K562 (cell line): ENCODE data around the gene TET2. TPM values are rescaled to one million over a fixed set of nuclear protein-coding genes. Genes with fewer than 3 reads are reported as not detected.

Source experiments
- ATAC-seq: fragments of 200-7000 bp; cut with Tn5 transposase; 3 replicates; pipeline ENCODE4 v1.9.1; 2020; ENCODE audit warnings: moderate library complexity
- BruUV-seq: library from RNA; stranded (reverse); fragments of 400-500 nt; replicated peaks from 2 replicates; lab custom pipeline; 2021; lab: Mats Ljungman, UMichigan
- CTCF ChIA-PET: fragments of 300-600 bp; formaldehyde crosslinking; extraction: SDS; loops from one replicate; lab custom pipeline; 2021; ENCODE audit warnings: low intra/inter-chr PET ratio; lab: Yijun Ruan, JAX
- POLR2A ChIA-PET: fragments of 300-600, 350-650 bp; sonication (Branson Sonifier 250); formaldehyde crosslinking; extraction: SDS; loops from one replicate; lab custom pipeline; 2021; ENCODE audit warnings: antibody characterized with exemption, inconsistent platforms; lab: Yijun Ruan, JAX
- DNase-seq, 4 experiments: peaks; one replicate each; pipeline versions ENCODE4 v3.0.0 to v3.0.0-alpha.2; 2011 to 2018; ENCODE audit warnings: low spot score in 3 of 4, mixed read lengths in 3 of 4; ENCODE audit errors: extremely low read depth in 1 of 4
- FAIRE-seq: peaks from 2 replicates; lab custom pipeline; 2011; peaks lifted over from hg19 to GRCh38; lab: Jason Lieb, UNC
- H2AFZ ChIP-seq: 2 replicates; pipeline ENCODE4 v1.6.0; 2011; ENCODE audit warnings: low read depth, low read length, control low read depth, inconsistent platforms
- H3K27ac ChIP-seq: fragments of 200-600 bp; 3 replicates; pipeline ENCODE4 v1.8.0; 2011; ENCODE audit warnings: low read depth, mild to moderate bottlenecking, control low read depth, inconsistent platforms, low read length, moderate library complexity, mixed read lengths; ENCODE audit errors: extremely low read depth
- H3K27me3 ChIP-seq, 2 experiments: fragments of 300-600 bp in 1 of 2; 2 replicates in 1 of 2; 3 replicates in 1 of 2; pipeline versions ENCODE4 v1.6.0 to v1.8.0; 2011; ENCODE audit warnings: inconsistent platforms in 2 of 2, low read length in 2 of 2, mild to moderate bottlenecking in 1 of 2, mixed read lengths in 1 of 2, moderate library complexity in 1 of 2; ENCODE audit not compliant: control insufficient read depth in 2 of 2, insufficient read depth in 2 of 2
- H3K36me3 ChIP-seq: fragments of 300-600 bp; 3 replicates; pipeline ENCODE4 v1.8.0; 2011; ENCODE audit warnings: mild to moderate bottlenecking, low read length, inconsistent platforms; ENCODE audit not compliant: control insufficient read depth, insufficient read depth
- H3K4me1 ChIP-seq, 2 experiments: fragments of 200-600 bp in 1 of 2; replicated peaks in 1 of 2; 2 replicates in 1 of 2; 3 replicates in 1 of 2; pipeline versions ENCODE4 v1.5.1 to v1.8.0; 2011; ENCODE audit warnings: inconsistent platforms in 2 of 2, low read length in 2 of 2, mild to moderate bottlenecking in 1 of 2, mixed read lengths in 1 of 2, moderate library complexity in 1 of 2; ENCODE audit not compliant: control insufficient read depth in 2 of 2, insufficient read depth in 2 of 2
- H3K4me2 ChIP-seq: 2 replicates; pipeline ENCODE4 v1.6.1; 2011; ENCODE audit warnings: low read length, control low read depth, inconsistent platforms, mixed read lengths; ENCODE audit not compliant: insufficient read depth
- H3K4me3 ChIP-seq: fragments of 200-600 bp; sonication (generic), shearing (Covaris generic); 2 replicates; pipeline ENCODE4 v1.5.1; 2016; ENCODE audit warnings: control low read depth, inconsistent platforms
- H3K79me2 ChIP-seq: fragments of 200-600 bp; 3 replicates; pipeline ENCODE4 v1.8.0; 2011; ENCODE audit warnings: low read length, inconsistent platforms; ENCODE audit not compliant: control insufficient read depth, insufficient read depth
- H3K9ac ChIP-seq, 2 experiments: 2 replicates each; pipeline versions ENCODE4 v1.6.0 to v1.6.1; 2011; ENCODE audit warnings: low read depth in 2 of 2, low read length in 2 of 2, control low read depth in 1 of 2, inconsistent platforms in 1 of 2, mild to moderate bottlenecking in 1 of 2, mixed read lengths in 1 of 2; ENCODE audit not compliant: insufficient read depth in 1 of 2
- H3K9me1 ChIP-seq: one replicate; pipeline ENCODE4 v1.6.0; 2011; ENCODE audit warnings: inconsistent platforms, mild to moderate bottlenecking, low read length, moderate library complexity; ENCODE audit not compliant: control insufficient read depth, insufficient read depth
- H3K9me3 ChIP-seq: replicated peaks from 2 replicates; pipeline ENCODE4 v1.5.1; 2011; ENCODE audit warnings: low read depth, low read length, inconsistent platforms; ENCODE audit not compliant: control insufficient read depth, insufficient read depth
- H4K20me1 ChIP-seq: replicated peaks from 2 replicates; pipeline ENCODE4 v1.6.1; 2011; ENCODE audit warnings: low read length, inconsistent platforms, mixed read lengths; ENCODE audit not compliant: control insufficient read depth, insufficient read depth
- ARID4B ChIP-seq: sonication (generic); formaldehyde crosslinking; IDR thresholded peaks from 2 replicates; pipeline ENCODE4 v1.8.0; 2022; ENCODE audit warnings: mild to moderate bottlenecking, missing genetic modification reagents
- FOXM1 ChIP-seq, 2 experiments: fragments of 450-650 bp in 1 of 2; sonication (generic) in 1 of 2; formaldehyde crosslinking in 1 of 2; IDR thresholded peaks; 2 replicates each; pipeline versions ENCODE4 v1.6.1 to v1.9.0; 2017 to 2022; ENCODE audit warnings: low read depth in 2 of 2, mild to moderate bottlenecking in 2 of 2, missing genetic modification reagents in 1 of 2, moderate library complexity in 1 of 2
- FOXP4 ChIP-seq: sonication (generic); formaldehyde crosslinking; IDR thresholded peaks from 2 replicates; pipeline ENCODE4 v1.8.0; 2022; ENCODE audit warnings: mild to moderate bottlenecking, missing genetic modification reagents, borderline replicate concordance
- HDAC8 ChIP-seq: fragments of 450-650 bp; IDR thresholded peaks from 2 replicates; pipeline ENCODE4 v1.6.1; 2016; ENCODE audit warnings: mild to moderate bottlenecking, missing genetic modification characterization, moderate library complexity, missing compliant biosample characterization
- ILK ChIP-seq: fragments of 450-650 bp; IDR thresholded peaks from 2 replicates; pipeline ENCODE4 v1.6.1; 2016; ENCODE audit warnings: missing genetic modification characterization, low read depth, mild to moderate bottlenecking, missing compliant biosample characterization, moderate library complexity, borderline replicate concordance
- MED1 ChIP-seq: sonication (generic); formaldehyde crosslinking; IDR thresholded peaks from 2 replicates; pipeline ENCODE4 v1.8.1; 2023; ENCODE audit warnings: missing genetic modification reagents, borderline replicate concordance
- NR1H2 ChIP-seq: sonication (generic); formaldehyde crosslinking; IDR thresholded peaks from 2 replicates; pipeline ENCODE4 v1.4.0; 2020; ENCODE audit warnings: mild to moderate bottlenecking, missing genetic modification reagents
- RBM15 ChIP-seq: fragments of 200-400 bp; formaldehyde crosslinking; IDR thresholded peaks from 2 replicates; pipeline ENCODE4 v1.6.1; 2018; ENCODE audit warnings: mild to moderate bottlenecking, low read length, moderate library complexity; ENCODE audit not compliant: insufficient read depth
- SMARCA5 ChIP-seq: fragments of 450-650 bp; IDR thresholded peaks from 2 replicates; pipeline ENCODE4 v1.6.1; 2016
- ZNF785 ChIP-seq: fragments of 250-450 bp; sonication (Bioruptor Pico); IDR thresholded peaks from 2 replicates; pipeline ENCODE4 v1.4.0; 2020; ENCODE audit warnings: mild to moderate bottlenecking
- ZZZ3 ChIP-seq: fragments of 450-650 bp; IDR thresholded peaks from 2 replicates; pipeline ENCODE4 v1.6.1; 2016; ENCODE audit warnings: antibody characterized with exemption, mild to moderate bottlenecking, moderate library complexity
- WGBS: fragments of 100-300 bp; shearing (Covaris generic); methylation state at CpG from one replicate; pipeline ENCODE4 v1.1.6; 2016; ENCODE audit warnings: low coverage, mixed read lengths; ENCODE audit not compliant: insufficient coverage; ENCODE audit errors: missing lambda C conversion rate; 5-methylcytosine and 5-hydroxymethylcytosine counted together
- in situ Hi-C: fragments of 300-500 bp; cut with MboI; formaldehyde crosslinking; loops from 4 replicates; pipeline ENCODE4 v1.15.0; 2018; ENCODE audit warnings: inconsistent platforms, mixed read lengths
- intact Hi-C: fragments of 100-400 bp; cut with micrococcal nuclease; formaldehyde crosslinking; loops from 2 replicates; pipeline ENCODE4 v1.14.2; 2022
- polyA plus RNA-seq, 8 experiments: library from polyadenylated mRNA; depleted of rRNA in 4 of 8; stranded (reverse) in 5 of 8; unstranded in 3 of 8; fragments of >200 nt; fragmentation: Nextera tagmentation in 2 of 8; fragmentation: Illumina TruSeq in 1 of 8; extraction: Ambion mirVana in 2 of 8; extraction: Trizol in 1 of 8; gene quantifications; 2 replicates each; pipeline versions ENCODE4 v1.2.1 to v1.2.3, GENCODE V29; 2011 to 2014; ENCODE audit warnings: inconsistent platforms in 1 of 8, missing spikeins in 1 of 8
- total RNA-seq, 7 experiments: library from RNA; depleted of rRNA in 6 of 7; stranded (reverse); fragments of >200 nt in 6 of 7; fragmentation: Illumina TruSeq in 2 of 7; extraction: Trizol in 2 of 7; gene quantifications; 2 replicates each; pipeline versions ENCODE4 v1.2.1 to v1.2.3, GENCODE V29; 2011 to 2021; ENCODE audit warnings: low replicate concordance in 1 of 7
- TF ChIP-seq, protein P1 (sequence below): sonication (generic); formaldehyde crosslinking; IDR thresholded peaks from 2 replicates; pipeline ENCODE4 v1.8.0; 2022; ENCODE audit warnings: mild to moderate bottlenecking, low read depth, missing genetic modification reagents

Gene TET2
- total and polyA plus RNA-seq, 9 of the 15 experiments (the other 6 are each of a cell fraction or from before 2014, with no cell fraction given), result 0.80 to 11.1 (median 4.9) TPM

GRCh38 chr4:105230287-105230686 is 83.6 kb downstream of the TET2 start (continued):
- no peak for TF ChIP-seq ARID4B (CRISPR knock-in tag)
- TF ChIP-seq, all 486 proteins: peak for 0

GRCh38 chr4:105232374-105232773 is 85.7 kb downstream of the TET2 start:
- Histone ChIP-seq H2AFZ (no peak overlapping the region), H3K36me3 (peaks cover 7% of the 10 kb centered on the region; the same call in 2 of the 3 replicates), H3K9me3 (no peaks in the 10 kb centered on the region), H3K4me2 (no peak overlapping the region), H3K9me1 (no peaks in the 10 kb centered on the region), H3K4me1 (no peaks in the 10 kb centered on the region), H3K27me3 (no peaks in the 10 kb centered on the region), H3K4me3 (no peak overlapping the region), H4K20me1 (no peaks in the 10 kb centered on the region), H3K9ac (no peak overlapping the region), H3K27ac (no peak overlapping the region), H3K79me2 (no peaks in the 10 kb centered on the region)
- FAIRE-seq (no peak), DNase-seq (no peak), ATAC-seq (no peak)
- POLR2A ChIA-PET, result no interaction called here
- TF ChIP-seq ZZZ3 (no peak), ZNF785 (CRISPR knock-in tag) (no peak), FOXP4 (CRISPR knock-in tag) (no peak), FOXM1 (IDR thresholded peaks at IDR 0.05; ENCODE audit: low read depth) (no peak), FOXM1 (CRISPR knock-in tag; IDR thresholded peaks at IDR 0.05; ENCODE audit: low read depth) (no peak), RBM15 (no peak), NR1H2 (CRISPR knock-in tag) (no peak), HDAC8 (tag) (no peak), SMARCA5 (no peak), MED1 (CRISPR knock-in tag) (no peak), ILK (tag) (no peak)
- TF ChIP-seq, protein P1, sequence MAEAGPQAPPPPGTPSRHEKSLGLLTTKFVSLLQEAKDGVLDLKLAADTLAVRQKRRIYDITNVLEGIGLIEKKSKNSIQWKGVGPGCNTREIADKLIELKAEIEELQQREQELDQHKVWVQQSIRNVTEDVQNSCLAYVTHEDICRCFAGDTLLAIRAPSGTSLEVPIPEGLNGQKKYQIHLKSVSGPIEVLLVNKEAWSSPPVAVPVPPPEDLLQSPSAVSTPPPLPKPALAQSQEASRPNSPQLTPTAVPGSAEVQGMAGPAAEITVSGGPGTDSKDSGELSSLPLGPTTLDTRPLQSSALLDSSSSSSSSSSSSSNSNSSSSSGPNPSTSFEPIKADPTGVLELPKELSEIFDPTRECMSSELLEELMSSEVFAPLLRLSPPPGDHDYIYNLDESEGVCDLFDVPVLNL (CRISPR knock-in tag), result no peak
- intact Hi-C loops (no loop called here), in situ Hi-C loops (no loop called here)
- 77% methylated on average over 4 of the region's 4 CpGs for WGBS
- CTCF ChIA-PET, result no interaction called here
- no TSS peak for BruUV-seq
